GM04503 (cell line): ENCODE measurements around the gene XRCC3.

Source experiments
- DNase-seq: peaks from one replicate; pipeline ENCODE4 v3.0.0-alpha.2; 2012; ENCODE audit warnings: low read depth

Gene XRCC3

GRCh38 chr14:103706551-103707328 lies 8.5 kb downstream of the XRCC3 start:
- no peak for DNase-seq

- DNase-seq: no peak
Measured at GRCh38 chr14:103705504-103706284, 9.6 kb downstream of the XRCC3 start.

GRCh38 chr14:103705118-103705503 lies 10.1 kb downstream of the XRCC3 start:
- no peak for DNase-seq

GRCh38 chr14:103704708-103705107 lies 10.5 kb downstream of the XRCC3 start:
- no peak for DNase-seq

GRCh38 chr14:103703433-103704385 lies 11.5 kb downstream of the XRCC3 start:
- no peak for DNase-seq

GRCh38 chr14:103702497-103703432 lies 12.5 kb downstream of the XRCC3 start:
- DNase-seq: no peak

- DNase-seq: no peak
Measured at GRCh38 chr14:103702095-103702494, 13.2 kb downstream of the XRCC3 start.

- no peak for DNase-seq
Measured at GRCh38 chr14:103700753-103701490, 14.3 kb downstream of the XRCC3 start.

- DNase-seq: no peak
Measured at GRCh38 chr14:103699901-103700752, 15.1 kb downstream of the XRCC3 start.

- no peak for DNase-seq
Measured at GRCh38 chr14:103699261-103699661, 16.0 kb downstream of the XRCC3 start.

- DNase-seq: no peak
Measured at GRCh38 chr14:103698380-103699260, 16.6 kb downstream of the XRCC3 start.

GRCh38 chr14:103697603-103698379 lies 17.5 kb downstream of the XRCC3 start:
- no peak for DNase-seq

GRCh38 chr14:103697206-103697602 lies 18.0 kb downstream of the XRCC3 start:
- no peak for DNase-seq

GRCh38 chr14:103696466-103697071 lies 18.7 kb downstream of the XRCC3 start:
- no peak for DNase-seq

GRCh38 chr14:103696070-103696402 lies 19.2 kb downstream of the XRCC3 start:
- no peak for DNase-seq

- no peak for DNase-seq
Measured at GRCh38 chr14:103695296-103696069, 19.8 kb downstream of the XRCC3 start.
